GM12801 (cell line): ENCODE data around the gene GNPNAT1.

Source experiments
- CTCF ChIP-seq: IDR thresholded peaks from one replicate; pipeline ENCODE4 v1.5.1; 2011; ENCODE audit warnings: control low read depth; ENCODE audit not compliant: insufficient read length; ENCODE audit errors: extremely low read depth

Gene GNPNAT1

GRCh38 chr14:52740751-52741150 lies 50.7 kb downstream of the GNPNAT1 start:
- TF ChIP-seq CTCF, result no peak

GRCh38 chr14:52738409-52738808 lies 53.0 kb downstream of the GNPNAT1 start:
- TF ChIP-seq CTCF, result no peak

GRCh38 chr14:52735921-52736489 lies 55.4 kb downstream of the GNPNAT1 start:
- no peak for TF ChIP-seq CTCF

- no peak for TF ChIP-seq CTCF
Observed at GRCh38 chr14:52733824-52734223, 57.6 kb downstream of the GNPNAT1 start.

- no peak for TF ChIP-seq CTCF
Observed at GRCh38 chr14:52730709-52731111, 60.7 kb downstream of the GNPNAT1 start.

GRCh38 chr14:52729925-52730708 lies 61.3 kb downstream of the GNPNAT1 start, which contains the start of gene STYX:
TSS of gene STYX (plus strand) at chr14:52730166. CDS start at chr14:52730475, 309 bp downstream.
- no peak for TF ChIP-seq CTCF

GRCh38 chr14:52729585-52729924 lies 61.9 kb downstream of the GNPNAT1 start:
- no peak for TF ChIP-seq CTCF
